Measurements from ENCODE around the gene SH3PXD2A. TPM values are rescaled to one million over a fixed set of nuclear protein-coding genes. Genes with fewer than 3 reads are reported as not detected.
A peak's percentile ranks its signal among the peaks of the same experiment; 100 is the strongest.

SH3PXD2A gene
- total RNA-seq, 4 donors from 2014 or later, result 26.5 to 56.9 (median 33.3) TPM

DNA sequence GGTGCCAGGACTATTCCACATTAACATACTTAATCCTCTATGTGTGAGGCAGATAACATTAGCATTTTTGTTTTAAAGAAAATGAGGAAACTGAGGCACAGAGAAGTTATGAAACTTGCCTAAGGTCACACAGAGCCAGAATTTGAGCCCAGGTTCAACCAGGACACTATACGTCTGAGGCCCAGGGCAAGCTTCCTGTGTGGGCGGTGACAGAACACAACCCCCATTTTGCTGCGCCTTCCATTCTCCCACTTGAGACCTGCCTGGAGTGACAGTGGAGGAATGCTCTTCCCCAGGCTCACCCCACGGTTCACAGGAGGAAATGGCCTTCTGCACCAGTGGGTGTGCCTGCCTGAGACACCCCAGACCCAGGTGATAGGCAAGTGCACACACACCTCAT lies 164.1 kb downstream of the SH3PXD2A start:
- H3K9me3 ChIP-seq, result no peaks in the 10 kb centered on the region
- H3K36me3 ChIP-seq, result no peaks in the 10 kb centered on the region
- in situ Hi-C loops (cut with MboI; ENCODE audit: low pct_ligation_motif_present in 1 of 4, low pct_unique_long_range_greater_than_20kb in 1 of 4, low sequenced_read_pairs in 3 of 4) (loop anchor here in 1 of 4 donors (25.0 kb wide), 1 partner anchor 279 kb away; no protein-coding TSS in a partner anchor), intact Hi-C loops (cut with DNase I; ENCODE audit: low total_unique reads) (no loop called here)
- no peak overlapping the region for H3K27ac ChIP-seq
- no peak overlapping the region for H3K4me3 ChIP-seq
- WGBS, 2 donors (ENCODE audit: low coverage in 1 of 2), result 75% methylated on average over 4 of the region's 4 CpGs; no CpG with 5 or more reads in 1 of the 2 donors
- no peaks in the 10 kb centered on the region for H3K27me3 ChIP-seq
- H3K4me1 ChIP-seq, result peaks cover 19 to 44% (median 35%) of the 10 kb centered on the region in 4 donors
- TF ChIP-seq POLR2AphosphoS5 (IDR thresholded peaks at IDR 0.05), result no peak
- TF ChIP-seq POLR2A (IDR thresholded peaks at IDR 0.05), result no peak
- TF ChIP-seq EP300 (IDR thresholded peaks at IDR 0.05; ENCODE audit: low read depth), result no peak
- TF ChIP-seq, protein P1, sequence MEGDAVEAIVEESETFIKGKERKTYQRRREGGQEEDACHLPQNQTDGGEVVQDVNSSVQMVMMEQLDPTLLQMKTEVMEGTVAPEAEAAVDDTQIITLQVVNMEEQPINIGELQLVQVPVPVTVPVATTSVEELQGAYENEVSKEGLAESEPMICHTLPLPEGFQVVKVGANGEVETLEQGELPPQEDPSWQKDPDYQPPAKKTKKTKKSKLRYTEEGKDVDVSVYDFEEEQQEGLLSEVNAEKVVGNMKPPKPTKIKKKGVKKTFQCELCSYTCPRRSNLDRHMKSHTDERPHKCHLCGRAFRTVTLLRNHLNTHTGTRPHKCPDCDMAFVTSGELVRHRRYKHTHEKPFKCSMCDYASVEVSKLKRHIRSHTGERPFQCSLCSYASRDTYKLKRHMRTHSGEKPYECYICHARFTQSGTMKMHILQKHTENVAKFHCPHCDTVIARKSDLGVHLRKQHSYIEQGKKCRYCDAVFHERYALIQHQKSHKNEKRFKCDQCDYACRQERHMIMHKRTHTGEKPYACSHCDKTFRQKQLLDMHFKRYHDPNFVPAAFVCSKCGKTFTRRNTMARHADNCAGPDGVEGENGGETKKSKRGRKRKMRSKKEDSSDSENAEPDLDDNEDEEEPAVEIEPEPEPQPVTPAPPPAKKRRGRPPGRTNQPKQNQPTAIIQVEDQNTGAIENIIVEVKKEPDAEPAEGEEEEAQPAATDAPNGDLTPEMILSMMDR (IDR thresholded peaks at IDR 0.05), result no peak
- DNase-seq, result no peak

- no peak overlapping the region for H3K4me3 ChIP-seq
- no peak overlapping the region for H3K27ac ChIP-seq
- H3K27me3 ChIP-seq, result no peaks in the 10 kb centered on the region
- intact Hi-C loops (cut with DNase I; ENCODE audit: low total_unique reads) (no loop called here), in situ Hi-C loops (cut with MboI; ENCODE audit: low pct_ligation_motif_present in 1 of 4, low pct_unique_long_range_greater_than_20kb in 1 of 4, low sequenced_read_pairs in 3 of 4) (loop anchor here in 1 of 4 donors (25.0 kb wide), 1 partner anchor 278 kb away; no protein-coding TSS in a partner anchor)
- 45 to 71% methylated on average over 2 of the region's 2 CpGs for WGBS, 2 donors (ENCODE audit: low coverage in 1 of 2)
- H3K36me3 ChIP-seq, result no peaks in the 10 kb centered on the region
- no peak for DNase-seq
- TF ChIP-seq POLR2AphosphoS5 (IDR thresholded peaks at IDR 0.05), result no peak
- TF ChIP-seq, protein P1 (IDR thresholded peaks at IDR 0.05), result no peak
- TF ChIP-seq EP300 (IDR thresholded peaks at IDR 0.05; ENCODE audit: low read depth), result no peak
- TF ChIP-seq POLR2A (IDR thresholded peaks at IDR 0.05), result no peak
- H3K4me1 ChIP-seq, result peaks cover 21 to 44% (median 25%) of the 10 kb centered on the region in 4 donors
- no peaks in the 10 kb centered on the region for H3K9me3 ChIP-seq
These were observed 165.1 kb downstream of the SH3PXD2A start for GRCh38 chr10:103690281-103690680.

DNA sequence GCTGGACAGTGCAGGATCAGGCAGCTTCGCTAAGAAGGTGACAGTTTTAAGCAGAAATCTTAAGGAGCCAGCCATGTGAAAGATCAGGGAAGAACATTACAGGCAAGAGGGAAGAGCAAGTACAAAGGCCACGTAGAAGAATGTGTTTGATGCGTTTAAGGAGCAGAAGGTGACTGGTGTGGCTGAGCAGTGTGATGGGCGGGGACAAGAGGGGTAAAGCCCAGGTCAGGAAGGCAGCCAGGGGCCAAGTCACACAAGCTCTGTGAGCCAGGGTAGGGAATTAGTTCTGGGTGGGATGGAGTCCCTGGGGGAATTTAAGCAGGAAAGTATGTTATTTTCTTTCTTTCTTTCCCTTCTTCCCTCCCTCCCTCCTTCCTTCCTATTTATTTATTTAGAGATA lies 166.9 kb downstream of the SH3PXD2A start:
- TF ChIP-seq POLR2A (IDR thresholded peaks at IDR 0.05), result no peak
- TF ChIP-seq POLR2AphosphoS5 (IDR thresholded peaks at IDR 0.05), result peak in 1 of 3 donors; percentile 12

GRCh38 chr10:103687718-103688117 lies 167.7 kb downstream of the SH3PXD2A start:
- WGBS, 2 donors (ENCODE audit: low coverage in 1 of 2), result 93 to 94% methylated on average over 2 to 5 of the region's 5 CpGs
- in situ Hi-C loops (cut with MboI; ENCODE audit: low pct_ligation_motif_present in 1 of 4, low pct_unique_long_range_greater_than_20kb in 1 of 4, low sequenced_read_pairs in 3 of 4) (loop anchor here in 3 of 4 donors (5.0 to 25.0 kb wide), 3 partner anchors 85 to 275 kb away; no protein-coding TSS in a partner anchor), intact Hi-C loops (cut with DNase I; ENCODE audit: low total_unique reads) (loop anchor here (2.0 kb wide), 1 partner anchor 89 kb away; no protein-coding TSS in a partner anchor)
- H3K4me3 ChIP-seq, result no peak overlapping the region
- H3K4me1 ChIP-seq, result peaks cover 7 to 31% (median 10%) of the 10 kb centered on the region in 4 donors
- no peaks in the 10 kb centered on the region for H3K27me3 ChIP-seq
- no peaks in the 10 kb centered on the region for H3K36me3 ChIP-seq
- DNase-seq, result no peak
- TF ChIP-seq, protein P1 (IDR thresholded peaks at IDR 0.05), result no peak
- TF ChIP-seq POLR2AphosphoS5 (IDR thresholded peaks at IDR 0.05) (no peak), POLR2A (IDR thresholded peaks at IDR 0.05) (no peak), EP300 (IDR thresholded peaks at IDR 0.05; ENCODE audit: low read depth) (no peak)
- H3K9me3 ChIP-seq, result no peaks in the 10 kb centered on the region
- no peak overlapping the region for H3K27ac ChIP-seq

More for the DNA sequence above, 166.9 kb downstream of the SH3PXD2A start:
- DNase-seq, result peak; percentile 56
- H3K27ac ChIP-seq, result peak overlapping the region in 1 of 4 donors; percentile 18
- 44 to 62% methylated on average over 4 of the region's 4 CpGs for WGBS, 2 donors (ENCODE audit: low coverage in 1 of 2)
- intact Hi-C loops (cut with DNase I; ENCODE audit: low total_unique reads) (loop anchor here (2.0 kb wide), 1 partner anchor 90 kb away; no protein-coding TSS in a partner anchor), in situ Hi-C loops (cut with MboI; ENCODE audit: low pct_ligation_motif_present in 1 of 4, low pct_unique_long_range_greater_than_20kb in 1 of 4, low sequenced_read_pairs in 3 of 4) (loop anchor here in 3 of 4 donors (5.0 to 25.0 kb wide), 3 partner anchors 86 to 276 kb away; no protein-coding TSS in a partner anchor)
- peaks cover 13 to 36% (median 15%) of the 10 kb centered on the region in 4 donors for H3K4me1 ChIP-seq
- no peaks in the 10 kb centered on the region for H3K9me3 ChIP-seq
- no peaks in the 10 kb centered on the region for H3K27me3 ChIP-seq
- H3K36me3 ChIP-seq, result no peaks in the 10 kb centered on the region
- H3K4me3 ChIP-seq, result no peak overlapping the region
